HG03066 (cell line): ENCODE results near the gene GTF3C2.
A peak's percentile ranks its signal among the peaks of the same experiment; 100 is the strongest.
"Not testable (repeated sequence)": the region's sequence is repeated elsewhere in the genome, so short reads cannot be mapped to it uniquely, and the experiment has no call there.

ENCODE experiments used
- ATAC-seq: cut with Tn5 transposase; IDR thresholded peaks from one replicate; pipeline ENCODE4 v1.9.1; 2021; ENCODE audit warnings: low read depth; ENCODE audit not compliant: unreplicated experiment

The GTF3C2 gene

GRCh38 chr2:27372937-27373336, 16.4 kb upstream of the GTF3C2 start:
- ATAC-seq = no peak

GRCh38 chr2:27370816-27371620, 14.5 kb upstream of the GTF3C2 start:
- peak; percentile 29 for ATAC-seq

DNA sequence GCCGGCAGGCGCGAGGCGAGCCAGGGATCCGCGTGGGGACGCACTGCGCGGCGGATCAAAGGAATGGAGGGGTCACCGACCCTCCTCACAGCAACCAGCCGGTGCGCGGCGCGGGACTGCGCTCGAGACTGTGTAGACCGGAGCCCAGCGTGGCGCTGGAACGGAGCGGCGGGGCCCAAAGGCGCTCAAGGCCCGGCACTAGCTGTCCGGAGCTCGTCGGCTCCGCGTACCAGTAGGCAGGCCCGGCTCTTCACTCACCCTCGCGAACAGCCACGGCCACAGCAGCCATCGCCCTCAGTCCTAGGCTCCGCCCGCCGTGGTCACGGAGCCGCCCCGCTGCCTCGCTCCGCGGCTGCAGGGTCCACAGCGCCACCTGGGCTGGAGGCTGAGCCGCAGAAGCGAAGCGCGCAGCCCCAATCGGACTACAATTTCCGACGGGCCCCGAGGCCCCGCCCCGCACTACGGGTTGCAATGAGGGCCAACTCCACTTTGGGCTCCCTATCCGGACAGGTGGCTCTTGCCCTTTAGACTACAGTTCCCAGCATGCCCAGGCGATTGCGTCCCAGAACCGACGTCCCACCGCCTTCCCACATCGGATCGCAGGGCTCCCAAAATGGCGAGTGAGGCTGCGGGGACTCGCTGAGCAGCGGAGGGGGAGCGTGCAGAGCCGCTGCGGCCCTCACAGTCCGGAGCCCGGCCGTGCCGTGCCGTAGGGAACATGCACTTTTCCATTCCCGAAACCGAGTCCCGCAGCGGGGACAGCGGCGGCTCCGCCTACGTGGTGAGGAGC, 13.7 kb upstream of the GTF3C2 start, which contains the start of the genes EIF2B4 and SNX17:
EIF2B4 (minus strand) TSS at position 313 of the 790 bp plus-strand sequence; CDS start at position 289, 24 bp downstream.
SNX17 (plus strand) TSS at position 591 of the 790 bp plus-strand sequence; CDS start at position 719, 128 bp downstream.
- peak; percentile 85 for ATAC-seq

- ATAC-seq = peak; percentile 5
Measured at GRCh38 chr2:27369471-27370025, 13.0 kb upstream of the GTF3C2 start.

- ATAC-seq = no peak
Measured at GRCh38 chr2:27363933-27364332, 7.4 kb upstream of the GTF3C2 start.

DNA sequence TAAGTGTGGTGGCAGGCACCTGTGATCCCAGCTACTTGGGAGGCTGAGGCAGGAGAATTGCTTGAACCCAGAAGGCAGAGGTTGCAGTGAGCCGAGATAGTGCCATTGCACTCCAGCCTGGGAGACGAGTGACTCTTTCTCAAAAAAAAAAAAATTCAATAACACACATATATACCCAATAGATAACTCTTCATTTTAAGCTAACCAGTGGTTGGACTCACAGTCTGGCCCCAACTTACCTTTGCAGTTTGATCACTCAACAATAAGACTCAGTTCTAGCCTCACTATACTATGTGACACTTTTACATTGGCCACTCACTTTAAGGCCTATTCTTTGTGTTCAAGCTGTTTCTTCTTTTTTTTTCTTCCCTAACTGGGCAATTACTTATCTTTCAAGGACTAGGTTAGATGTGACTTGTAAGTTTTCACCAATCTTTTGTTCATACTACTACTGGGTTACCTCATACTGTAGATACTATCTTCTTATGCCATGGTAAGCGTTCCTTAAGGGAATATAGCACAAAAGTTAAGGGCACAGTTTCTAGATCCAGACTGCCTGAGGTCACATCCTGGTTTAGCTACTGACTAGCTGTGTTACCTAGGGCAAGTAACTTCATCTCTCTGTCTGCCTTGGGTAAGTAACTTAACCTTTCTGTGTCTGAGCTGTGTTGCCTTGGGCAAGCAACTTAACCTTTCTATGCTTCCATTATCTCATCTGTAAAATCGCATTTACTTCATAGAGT, 6.3 kb upstream of the GTF3C2 start:
- no peak for ATAC-seq

DNA sequence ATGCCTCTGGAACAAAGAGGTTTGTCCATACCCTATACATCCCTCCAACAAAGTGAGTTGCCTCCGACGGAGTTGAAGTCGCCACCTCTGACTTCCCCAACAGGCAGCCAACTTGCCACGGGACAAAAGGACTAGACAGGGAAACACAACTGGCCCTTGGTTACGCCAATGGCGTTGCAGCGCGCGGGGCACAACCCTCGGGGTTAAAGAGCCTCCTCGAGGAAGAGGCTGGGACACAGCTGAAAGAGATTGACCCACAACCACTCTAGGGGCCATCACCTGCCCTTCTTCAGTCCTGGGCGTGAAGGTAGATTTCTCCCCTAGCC, 545 bp downstream of the GTF3C2 start:
- ATAC-seq = peak; percentile 30

DNA sequence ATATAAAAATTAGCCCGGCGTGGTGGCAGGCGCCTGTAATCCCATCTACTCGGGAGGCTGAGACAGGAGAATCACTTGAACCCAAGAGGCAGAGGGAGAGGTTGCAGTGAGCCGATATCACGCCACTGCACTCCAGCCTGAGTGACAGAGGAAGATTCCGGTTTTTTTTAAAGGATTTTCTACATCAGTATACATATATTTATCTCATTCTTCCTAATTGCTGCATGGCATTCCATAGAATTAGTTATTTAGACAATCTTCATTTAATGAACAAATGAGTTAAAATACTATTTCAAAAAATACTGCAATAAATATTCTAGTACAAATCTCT, 2.0 kb downstream of the GTF3C2 start:
- ATAC-seq = no peak

- ATAC-seq = no peak
Measured at GRCh38 chr2:27353762-27354596, 2.6 kb downstream of the GTF3C2 start.

- ATAC-seq = not testable (repeated sequence)
Measured at GRCh38 chr2:27353386-27353761, 3.2 kb downstream of the GTF3C2 start.

- no peak for ATAC-seq
Measured at GRCh38 chr2:27351802-27352598, 4.6 kb downstream of the GTF3C2 start.

- ATAC-seq = no peak
Measured at GRCh38 chr2:27350106-27350693, 6.4 kb downstream of the GTF3C2 start.

DNA sequence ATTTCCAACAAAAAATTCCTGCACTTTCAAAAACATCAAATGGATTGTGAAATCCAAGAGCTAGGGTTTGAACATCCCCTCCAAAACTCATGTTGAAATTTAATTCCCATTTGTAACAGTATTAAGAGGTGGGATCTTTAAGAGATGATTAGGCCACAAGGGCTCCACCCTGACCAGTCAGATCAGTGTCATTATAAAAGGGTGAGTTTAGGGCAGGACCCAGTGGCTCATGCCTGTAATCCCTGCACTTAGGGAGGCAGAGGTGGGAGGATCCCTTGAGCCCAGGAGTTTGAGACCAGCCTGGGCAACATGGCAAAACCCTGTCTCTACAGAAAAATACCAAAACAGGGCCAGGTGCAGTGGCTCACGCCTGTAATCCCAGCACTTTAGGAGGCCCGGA, 8.9 kb downstream of the GTF3C2 start:
- no peak for ATAC-seq

- ATAC-seq = no peak
Measured at GRCh38 chr2:27336173-27336572, 20.4 kb downstream of the GTF3C2 start.

DNA sequence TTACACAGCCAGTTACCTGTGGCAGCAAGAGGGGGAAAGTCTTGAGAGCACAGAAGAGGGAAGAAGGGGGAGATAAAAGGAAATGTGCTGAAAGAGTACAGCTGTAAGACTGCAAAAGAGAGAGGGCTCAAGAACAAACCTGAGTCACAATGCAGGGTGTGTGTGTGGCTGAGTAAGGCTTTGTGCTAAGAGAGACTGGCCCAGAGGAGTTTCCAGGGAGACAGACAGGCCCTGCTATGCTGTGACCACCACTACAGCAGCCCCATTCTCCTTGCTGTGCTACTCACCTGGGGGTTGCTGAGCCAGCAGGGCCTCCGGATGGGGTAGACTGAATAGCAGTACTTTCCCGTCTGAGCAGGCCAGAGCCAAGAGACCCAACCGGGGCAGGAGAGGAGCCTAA, 21.3 kb downstream of the GTF3C2 start:
- no peak for ATAC-seq

- ATAC-seq = no peak
Measured at GRCh38 chr2:27324720-27325119, 31.8 kb downstream of the GTF3C2 start.

DNA sequence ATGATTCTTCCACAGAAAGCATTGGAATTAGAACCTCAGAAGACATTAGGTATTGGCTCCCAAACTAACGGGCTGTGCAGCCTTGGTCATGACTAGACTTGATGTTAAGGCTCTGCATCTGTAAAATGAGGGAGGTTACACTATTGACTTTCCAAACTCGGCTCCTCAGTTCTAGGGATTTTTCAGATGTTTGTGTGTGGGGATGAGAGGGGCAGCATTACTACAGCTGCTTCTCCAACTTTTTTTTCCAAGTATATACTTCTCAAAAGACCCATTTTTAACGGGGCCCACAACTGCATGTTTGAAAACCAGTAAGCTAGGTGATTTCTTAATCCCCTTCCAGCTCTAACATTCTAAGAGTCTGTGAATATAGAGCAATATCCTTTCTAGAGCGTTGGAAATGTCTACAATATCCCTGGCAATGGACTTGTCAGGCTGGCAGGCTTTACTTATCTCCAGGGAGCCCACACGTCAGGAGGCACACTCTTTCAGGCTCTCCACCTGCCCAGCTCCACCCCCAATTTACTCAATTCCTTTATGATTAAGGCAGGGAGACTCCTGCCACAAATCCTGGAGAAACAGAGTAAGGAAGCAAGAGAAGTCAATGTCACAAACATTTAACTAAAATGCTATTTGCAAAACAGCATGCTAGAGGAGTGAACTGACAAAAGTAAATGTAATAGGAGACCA, 32.8 kb downstream of the GTF3C2 start:
- ATAC-seq = no peak
